Measurements from ENCODE around the gene DAZAP1.

DNA sequence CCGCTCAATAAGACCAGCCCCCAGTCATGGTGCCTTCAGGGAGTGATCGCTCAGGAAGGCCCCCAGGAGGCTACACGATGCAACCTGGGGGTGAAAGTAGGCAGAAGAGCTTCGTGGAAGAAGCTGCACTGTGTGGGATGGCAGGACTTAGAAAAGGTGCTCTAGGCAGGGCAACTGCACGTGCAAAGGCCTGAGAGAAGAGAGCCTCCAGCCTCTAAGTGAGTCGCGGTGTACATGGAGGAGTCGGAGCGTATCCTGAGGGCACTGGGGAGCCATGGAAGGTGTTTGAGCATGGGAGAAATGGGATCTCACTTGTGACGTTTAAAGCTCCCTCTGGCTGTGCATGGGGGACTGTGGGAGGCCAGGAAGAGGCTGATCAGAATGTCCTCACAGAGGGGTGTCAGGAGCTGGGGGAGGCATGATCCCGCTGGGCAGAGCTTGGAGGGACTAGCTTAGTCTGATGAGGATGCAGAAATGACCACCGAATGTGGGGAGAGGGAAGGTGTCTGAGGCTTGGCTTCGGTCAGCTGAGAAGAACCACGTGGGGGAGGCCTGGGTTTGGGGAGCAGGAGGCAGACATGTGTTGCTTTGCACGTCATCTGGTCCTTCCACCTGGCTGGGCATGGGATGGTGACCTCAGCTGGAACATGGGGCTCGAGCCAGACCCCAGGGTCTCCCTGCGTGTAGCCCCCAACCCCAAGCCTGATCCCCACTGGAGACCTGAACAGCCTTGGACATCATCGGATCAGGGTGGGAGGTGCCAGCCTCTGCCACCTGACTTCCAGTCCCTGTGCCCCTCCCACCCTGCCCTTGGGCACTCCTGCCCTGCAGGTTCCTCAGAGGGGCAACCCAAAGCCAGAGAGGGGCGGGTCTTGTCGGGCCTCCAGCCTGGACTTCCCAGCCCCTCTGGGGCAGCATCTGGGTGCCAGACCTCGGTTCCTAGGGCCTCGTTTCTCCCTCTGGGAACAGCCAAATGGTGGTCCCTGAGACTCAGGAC, 43.6 kb downstream of the DAZAP1 start:
- no peak for TF ChIP-seq CTCF (IDR thresholded peaks at IDR 0.05)
- no peak for TF ChIP-seq POLR2A (IDR thresholded peaks at IDR 0.05)
